Measurements from ENCODE around the gene SLCO3A1.

GRCh38 chr15:92109191-92109873 lies 255.8 kb downstream of the SLCO3A1 start:
- no peak for TF ChIP-seq POLR2AphosphoS5 (IDR thresholded peaks at IDR 0.05)
- TF ChIP-seq POLR2A (IDR thresholded peaks at IDR 0.05), result no peak
- TF ChIP-seq CTCF (IDR thresholded peaks at IDR 0.05), result no peak
